Natural killer cell (primary cell): Measurements from ENCODE around the gene SPARC. TPM values are rescaled to one million over a fixed set of nuclear protein-coding genes. Genes with fewer than 3 reads are reported as not detected.

ENCODE experiments used
- ATAC-seq, 3 donors: fragments of 150-1000 bp in 2 of 3; fragments of 200-7000 bp in 1 of 3; cut with Tn5 transposase; 1 replicate in 1 of 3; 2 replicates in 2 of 3; pipeline ENCODE4 v1.10.0; 2021; ENCODE audit warnings: mild to moderate bottlenecking in 2 of 3, moderate library complexity in 2 of 3
- DNase-seq, 2 donors: peaks; one replicate each; pipeline versions ENCODE4 v3.0.0 to v3.0.0-alpha.2; 2013 to 2021; ENCODE audit warnings: mixed read lengths in 1 of 2
- H3K27ac ChIP-seq: one replicate; pipeline ENCODE4 v1.5.1; 2013; ENCODE audit warnings: mild to moderate bottlenecking, low read length
- H3K27me3 ChIP-seq: one replicate; pipeline ENCODE4 v1.6.1; 2013; ENCODE audit warnings: low read length; ENCODE audit not compliant: control insufficient read depth, insufficient read depth
- H3K36me3 ChIP-seq: one replicate; pipeline ENCODE4 v1.6.1; 2013; ENCODE audit warnings: low read length; ENCODE audit not compliant: control insufficient read depth, insufficient read depth
- H3K4me1 ChIP-seq: one replicate; pipeline ENCODE4 v1.6.1; 2013; ENCODE audit warnings: low read length; ENCODE audit not compliant: control insufficient read depth, insufficient read depth
- H3K4me3 ChIP-seq: one replicate; pipeline ENCODE4 v1.5.1; 2013; ENCODE audit warnings: low read length
- H3K9me3 ChIP-seq: one replicate; pipeline ENCODE4 v1.6.1; 2013; ENCODE audit warnings: low read length; ENCODE audit not compliant: control insufficient read depth, insufficient read depth
- H3K27ac Mint-ChIP-seq, 2 donors: one replicate each; pipeline ENCODE4 v1.8.0; 2022; ENCODE audit warnings: mild to moderate bottlenecking in 2 of 2, mixed read lengths in 2 of 2, moderate library complexity in 1 of 2
- H3K27me3 Mint-ChIP-seq, 2 donors: one replicate each; pipeline ENCODE4 v1.8.0; 2022; ENCODE audit warnings: low read depth in 2 of 2, mixed read lengths in 2 of 2
- H3K36me3 Mint-ChIP-seq: one replicate; pipeline ENCODE4 v1.8.0; 2022; ENCODE audit warnings: mixed read lengths
- H3K4me1 Mint-ChIP-seq, 2 donors: one replicate each; pipeline ENCODE4 v1.8.0; 2022; ENCODE audit warnings: mixed read lengths in 2 of 2
- H3K4me3 Mint-ChIP-seq: one replicate; pipeline ENCODE4 v1.8.0; 2022; ENCODE audit warnings: mild to moderate bottlenecking, moderate library complexity, mixed read lengths
- H3K9me3 Mint-ChIP-seq, 2 donors: one replicate each; pipeline ENCODE4 v1.8.0; 2022; ENCODE audit warnings: mixed read lengths in 2 of 2
- WGBS: methylation state at CpG from one replicate; pipeline ENCODE4 v1.1.7; 2013; ENCODE audit warnings: missing lambda C conversion rate; ENCODE audit not compliant: insufficient coverage; 5-methylcytosine and 5-hydroxymethylcytosine counted together
- intact Hi-C: fragments of 100-400 bp; cut with micrococcal nuclease; formaldehyde crosslinking; loops from one replicate; pipeline ENCODE4 v1.14.2; 2022
- total RNA-seq, 4 donors: library from RNA; stranded (reverse); fragments of 120-200 nt in 1 of 4; gene quantifications; one replicate each; pipeline versions ENCODE4 v1.2.3 to v1.2.4, GENCODE V29; 2013 to 2022
- TF ChIP-seq, protein P1 (sequence below): fragments of 200-600 bp; IDR thresholded peaks from one replicate; pipeline ENCODE4 v1.8.0; 2022; ENCODE audit warnings: antibody characterized with exemption

Gene SPARC
- total RNA-seq, 3 donors from 2014 or later (not counting 1 experiment from before 2014, with no cell fraction given) = 3.2 to 48.5 (median 23.4) TPM

- H3K4me3 ChIP-seq = no peak overlapping the region
- H3K36me3 Mint-ChIP-seq = no peaks in the 10 kb centered on the region
- H3K27ac ChIP-seq = no peak overlapping the region
- WGBS = 94% methylated on average over 4 of the region's 4 CpGs
- H3K27me3 Mint-ChIP-seq = peaks cover 0 to 5% of the 10 kb centered on the region in 2 donors
- ATAC-seq (no peak), DNase-seq (no peak)
- TF ChIP-seq, protein P1, sequence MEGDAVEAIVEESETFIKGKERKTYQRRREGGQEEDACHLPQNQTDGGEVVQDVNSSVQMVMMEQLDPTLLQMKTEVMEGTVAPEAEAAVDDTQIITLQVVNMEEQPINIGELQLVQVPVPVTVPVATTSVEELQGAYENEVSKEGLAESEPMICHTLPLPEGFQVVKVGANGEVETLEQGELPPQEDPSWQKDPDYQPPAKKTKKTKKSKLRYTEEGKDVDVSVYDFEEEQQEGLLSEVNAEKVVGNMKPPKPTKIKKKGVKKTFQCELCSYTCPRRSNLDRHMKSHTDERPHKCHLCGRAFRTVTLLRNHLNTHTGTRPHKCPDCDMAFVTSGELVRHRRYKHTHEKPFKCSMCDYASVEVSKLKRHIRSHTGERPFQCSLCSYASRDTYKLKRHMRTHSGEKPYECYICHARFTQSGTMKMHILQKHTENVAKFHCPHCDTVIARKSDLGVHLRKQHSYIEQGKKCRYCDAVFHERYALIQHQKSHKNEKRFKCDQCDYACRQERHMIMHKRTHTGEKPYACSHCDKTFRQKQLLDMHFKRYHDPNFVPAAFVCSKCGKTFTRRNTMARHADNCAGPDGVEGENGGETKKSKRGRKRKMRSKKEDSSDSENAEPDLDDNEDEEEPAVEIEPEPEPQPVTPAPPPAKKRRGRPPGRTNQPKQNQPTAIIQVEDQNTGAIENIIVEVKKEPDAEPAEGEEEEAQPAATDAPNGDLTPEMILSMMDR = no peak
- H3K4me1 ChIP-seq = no peaks in the 10 kb centered on the region
- no peaks in the 10 kb centered on the region for H3K9me3 Mint-ChIP-seq
- H3K27ac Mint-ChIP-seq = no peak overlapping the region
- intact Hi-C loops = no loop called here
- H3K4me3 Mint-ChIP-seq = no peak overlapping the region
- H3K9me3 ChIP-seq = no peaks in the 10 kb centered on the region
- H3K36me3 ChIP-seq = no peaks in the 10 kb centered on the region
- H3K27me3 ChIP-seq = no peaks in the 10 kb centered on the region
- no peaks in the 10 kb centered on the region for H3K4me1 Mint-ChIP-seq
These were observed 14.8 kb downstream of the SPARC start for GRCh38 chr5:151671950-151672349.

DNA sequence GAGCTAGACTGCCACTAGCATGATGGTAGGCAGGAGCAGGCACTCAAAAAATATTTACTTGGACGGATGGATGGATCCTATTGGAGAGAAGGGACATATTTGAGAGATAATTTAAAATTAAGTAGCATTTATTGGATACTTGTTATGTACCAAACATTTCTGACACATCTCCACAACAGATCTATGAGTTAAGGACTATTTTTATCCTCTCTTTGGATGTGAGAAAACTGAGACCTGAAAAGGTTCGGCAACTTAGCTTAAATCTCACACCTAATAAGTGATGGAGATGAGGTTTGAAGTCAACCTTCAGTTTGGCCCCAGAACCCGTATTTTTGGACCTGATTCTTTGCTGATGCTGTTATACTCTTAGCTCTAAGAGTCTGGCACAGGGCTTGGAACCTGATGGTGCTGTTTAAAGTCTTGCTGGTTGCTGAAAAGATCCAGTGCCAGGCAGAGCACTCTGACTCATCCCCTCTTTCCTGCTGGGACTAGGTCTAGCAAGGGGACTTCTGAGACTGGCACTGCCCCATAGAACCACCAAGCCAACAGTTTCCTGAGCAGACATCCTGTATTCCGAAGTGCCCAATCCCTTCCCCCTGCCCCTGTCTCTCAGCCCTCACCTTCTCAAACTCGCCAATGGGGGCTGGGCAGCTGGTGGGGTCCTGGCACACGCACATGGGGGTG, 15.6 kb downstream of the SPARC start:
- Mint-ChIP-seq H3K36me3 (no peaks in the 10 kb centered on the region), H3K9me3 (no peaks in the 10 kb centered on the region), H3K27me3 (no peaks in the 10 kb centered on the region), H3K4me3 (no peak overlapping the region), H3K4me1 (no peaks in the 10 kb centered on the region), H3K27ac (no peak overlapping the region)
- TF ChIP-seq, protein P1 = no peak
- no peaks in the 10 kb centered on the region for H3K27me3 ChIP-seq
- H3K4me3 ChIP-seq = no peak overlapping the region
- intact Hi-C loops = no loop called here
- no peaks in the 10 kb centered on the region for H3K9me3 ChIP-seq
- H3K4me1 ChIP-seq = no peaks in the 10 kb centered on the region
- WGBS = 72% methylated on average over 5 of the region's 6 CpGs
- no peaks in the 10 kb centered on the region for H3K36me3 ChIP-seq
- H3K27ac ChIP-seq = no peak overlapping the region
- no peak for DNase-seq
- ATAC-seq = no peak

DNA sequence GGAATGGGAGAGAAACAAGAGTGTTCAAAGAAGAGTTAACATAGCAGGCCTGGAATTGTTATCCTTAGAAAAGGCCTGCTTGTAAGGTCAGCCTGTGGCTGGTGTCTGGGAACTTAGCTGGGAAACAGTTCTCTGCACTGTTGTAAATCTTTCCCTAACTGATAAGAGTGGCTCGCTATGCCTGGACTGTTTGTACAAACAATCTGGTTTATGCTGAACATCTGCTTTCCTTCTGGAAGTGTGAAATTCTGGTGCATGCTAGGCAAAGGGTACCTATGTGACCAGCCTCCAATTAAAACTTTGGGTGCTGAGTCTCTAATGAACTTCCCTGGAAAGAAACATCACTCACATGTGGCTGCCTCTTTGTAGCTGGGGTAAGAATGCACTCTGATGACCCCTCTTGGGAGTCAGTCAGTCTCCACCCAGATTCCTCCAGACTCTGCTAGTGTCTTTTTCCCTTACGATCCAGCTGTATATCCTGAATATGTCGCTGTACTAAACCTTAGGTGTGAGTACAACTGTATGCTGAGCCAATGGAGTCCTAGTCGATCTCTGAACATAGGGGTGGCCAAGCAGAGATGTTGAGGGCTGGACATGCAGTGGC, 16.5 kb downstream of the SPARC start:
- ATAC-seq (no peak), DNase-seq (no peak)
- 91% methylated on average over 4 of the region's 4 CpGs for WGBS
- Histone ChIP-seq H3K9me3 (no peaks in the 10 kb centered on the region), H3K4me3 (no peak overlapping the region), H3K27me3 (no peaks in the 10 kb centered on the region), H3K27ac (no peak overlapping the region), H3K4me1 (no peaks in the 10 kb centered on the region), H3K36me3 (no peaks in the 10 kb centered on the region)
- H3K27ac Mint-ChIP-seq = no peak overlapping the region
- H3K9me3 Mint-ChIP-seq = no peaks in the 10 kb centered on the region
- no peaks in the 10 kb centered on the region for H3K27me3 Mint-ChIP-seq
- intact Hi-C loops = no loop called here
- no peaks in the 10 kb centered on the region for H3K4me1 Mint-ChIP-seq
- no peak overlapping the region for H3K4me3 Mint-ChIP-seq
- H3K36me3 Mint-ChIP-seq = no peaks in the 10 kb centered on the region
- TF ChIP-seq, protein P1 = no peak

DNA sequence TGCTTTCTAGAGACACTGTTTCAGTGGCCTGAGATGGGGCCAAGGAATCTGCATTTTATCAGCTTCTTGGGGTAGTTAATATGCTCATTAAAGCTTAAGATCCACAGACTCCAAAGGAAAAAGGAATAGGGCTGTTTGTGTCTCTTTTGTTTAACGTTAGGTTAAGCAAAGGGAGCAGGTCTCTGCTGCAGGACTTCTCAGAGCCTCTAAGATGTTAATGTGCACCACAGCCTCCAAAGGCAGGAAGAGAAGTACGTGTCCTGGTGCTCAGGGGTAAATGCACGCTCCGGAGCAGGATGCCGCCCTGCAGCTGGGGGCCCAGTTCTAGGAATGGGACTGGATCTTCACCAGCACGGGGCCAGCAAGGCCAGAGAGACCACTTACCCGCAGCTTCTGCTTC, 19.6 kb downstream of the SPARC start:
- no peaks in the 10 kb centered on the region for H3K9me3 Mint-ChIP-seq
- intact Hi-C loops = no loop called here
- H3K27ac Mint-ChIP-seq = no peak overlapping the region

More for the DNA sequence above, 19.6 kb downstream of the SPARC start:
- Histone ChIP-seq H3K27ac (no peak overlapping the region), H3K36me3 (no peaks in the 10 kb centered on the region), H3K27me3 (no peaks in the 10 kb centered on the region), H3K4me3 (no peak overlapping the region), H3K9me3 (no peaks in the 10 kb centered on the region), H3K4me1 (peaks cover 9% of the 10 kb centered on the region)
- no peaks in the 10 kb centered on the region for H3K36me3 Mint-ChIP-seq
- WGBS = 91% methylated on average over 7 of the region's 7 CpGs
- H3K27me3 Mint-ChIP-seq = peaks cover 0 to 3% of the 10 kb centered on the region in 2 donors
- ATAC-seq (no peak), DNase-seq (no peak)
- no peak overlapping the region for H3K4me3 Mint-ChIP-seq
- TF ChIP-seq, protein P1 = no peak
- peaks cover 6 to 10% of the 10 kb centered on the region in 2 donors for H3K4me1 Mint-ChIP-seq
